ENCODE results near the gene CHST3. TPM values are rescaled to one million over a fixed set of nuclear protein-coding genes. Genes with fewer than 3 reads are reported as not detected.
A peak's percentile ranks its signal among the peaks of the same experiment; 100 is the strongest.

The CHST3 gene
- total RNA-seq, 4 donors from 2014 or later = 41.2 to 56.4 (median 47.4) TPM

DNA sequence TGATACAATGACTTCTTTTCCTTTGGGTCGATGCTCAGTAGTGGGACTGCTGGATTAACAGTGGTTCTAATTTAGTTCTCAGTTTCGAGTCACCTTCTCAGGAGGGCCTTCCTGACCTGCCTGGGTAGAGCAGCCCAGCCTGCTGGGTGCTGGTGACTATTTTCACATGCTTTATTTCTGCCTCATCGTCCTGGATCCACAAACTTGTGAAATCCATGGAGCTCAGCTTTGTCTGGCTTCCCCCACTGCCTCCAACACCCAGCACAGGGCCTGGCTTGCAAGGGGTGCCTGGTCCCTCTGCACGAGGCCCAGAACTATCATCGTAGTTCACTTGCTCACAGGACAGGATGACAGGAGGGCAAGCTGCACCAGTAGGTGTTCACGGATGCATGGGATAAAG is 77.3 kb downstream of the CHST3 start:
- H3K4me3 ChIP-seq = no peak overlapping the region
- H3K36me3 ChIP-seq = no peaks in the 10 kb centered on the region
- H3K27ac ChIP-seq = no peak overlapping the region
- peaks cover 0 to 36% (median 0%) of the 10 kb centered on the region in 4 donors for H3K4me1 ChIP-seq
- no peak for TF ChIP-seq EP300 (IDR thresholded peaks at IDR 0.05)
- TF ChIP-seq POLR2A (IDR thresholded peaks at IDR 0.05) = no peak
- TF ChIP-seq, protein P1, sequence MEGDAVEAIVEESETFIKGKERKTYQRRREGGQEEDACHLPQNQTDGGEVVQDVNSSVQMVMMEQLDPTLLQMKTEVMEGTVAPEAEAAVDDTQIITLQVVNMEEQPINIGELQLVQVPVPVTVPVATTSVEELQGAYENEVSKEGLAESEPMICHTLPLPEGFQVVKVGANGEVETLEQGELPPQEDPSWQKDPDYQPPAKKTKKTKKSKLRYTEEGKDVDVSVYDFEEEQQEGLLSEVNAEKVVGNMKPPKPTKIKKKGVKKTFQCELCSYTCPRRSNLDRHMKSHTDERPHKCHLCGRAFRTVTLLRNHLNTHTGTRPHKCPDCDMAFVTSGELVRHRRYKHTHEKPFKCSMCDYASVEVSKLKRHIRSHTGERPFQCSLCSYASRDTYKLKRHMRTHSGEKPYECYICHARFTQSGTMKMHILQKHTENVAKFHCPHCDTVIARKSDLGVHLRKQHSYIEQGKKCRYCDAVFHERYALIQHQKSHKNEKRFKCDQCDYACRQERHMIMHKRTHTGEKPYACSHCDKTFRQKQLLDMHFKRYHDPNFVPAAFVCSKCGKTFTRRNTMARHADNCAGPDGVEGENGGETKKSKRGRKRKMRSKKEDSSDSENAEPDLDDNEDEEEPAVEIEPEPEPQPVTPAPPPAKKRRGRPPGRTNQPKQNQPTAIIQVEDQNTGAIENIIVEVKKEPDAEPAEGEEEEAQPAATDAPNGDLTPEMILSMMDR (IDR thresholded peaks at IDR 0.05) = no peak
- 82 to 88% methylated on average over 6 of the region's 6 CpGs for WGBS, 2 donors
- peaks cover 0 to 2% (median 0%) of the 10 kb centered on the region in 4 donors for H3K9me3 ChIP-seq
- no peak for DNase-seq (ENCODE audit: low spot score in 2 of 2)
- no peaks in the 10 kb centered on the region for H3K27me3 ChIP-seq

DNA sequence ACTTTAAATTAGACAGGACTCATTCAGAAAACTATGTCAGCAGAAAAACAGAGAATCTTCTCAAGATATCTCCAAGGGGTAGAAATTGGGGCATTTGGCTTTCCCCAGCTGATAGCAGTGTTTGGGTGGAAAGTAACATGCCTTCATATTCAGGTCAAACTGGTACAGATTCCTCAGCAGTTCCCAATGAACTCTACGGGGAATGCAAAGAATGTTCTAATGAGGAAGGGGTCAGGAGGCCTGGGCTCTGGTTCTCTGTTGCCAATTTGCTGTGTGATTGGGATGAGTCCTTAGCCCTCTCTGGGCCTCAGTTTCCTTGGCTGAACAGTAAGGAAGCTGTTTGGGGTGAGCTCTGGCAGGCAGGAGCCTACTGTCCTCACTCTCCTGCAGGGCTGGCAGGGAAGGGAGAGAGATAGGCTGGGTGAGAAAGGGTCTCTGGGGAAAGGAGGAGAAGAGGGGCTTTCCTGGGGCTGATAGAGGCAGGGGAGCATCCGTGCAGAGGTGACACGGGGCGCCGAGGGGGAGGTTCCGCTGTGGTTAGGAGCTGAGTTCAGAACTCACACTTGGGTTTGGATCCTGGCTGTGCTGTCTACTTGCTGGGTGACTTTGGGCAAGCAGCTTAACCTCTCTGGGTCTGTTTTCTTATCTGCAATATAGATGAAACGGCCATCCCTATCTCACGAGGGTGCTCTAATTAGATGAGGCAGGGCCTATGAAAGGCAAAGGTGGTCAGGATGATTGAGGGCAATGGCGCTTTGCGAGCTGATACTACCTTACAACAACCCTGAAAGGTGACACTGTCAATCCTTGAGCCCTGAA is 79.0 kb downstream of the CHST3 start:
- H3K4me3 ChIP-seq = no peak overlapping the region
- no peaks in the 10 kb centered on the region for H3K36me3 ChIP-seq
- no peak for DNase-seq (ENCODE audit: low spot score in 2 of 2)
- H3K9me3 ChIP-seq = peaks cover 0 to 2% (median 0%) of the 10 kb centered on the region in 4 donors
- H3K4me1 ChIP-seq = peaks cover 0 to 31% (median 0%) of the 10 kb centered on the region in 4 donors
- WGBS, 2 donors = 82 to 83% methylated on average over 10 of the region's 10 CpGs
- no peak for TF ChIP-seq EP300 (IDR thresholded peaks at IDR 0.05)
- TF ChIP-seq POLR2A (IDR thresholded peaks at IDR 0.05) = no peak
- TF ChIP-seq, protein P1 (IDR thresholded peaks at IDR 0.05) = no peak
- H3K27ac ChIP-seq = peak overlapping the region in 3 of 4 donors; percentile 45 to 77 (median 58)
- no peaks in the 10 kb centered on the region for H3K27me3 ChIP-seq

DNA sequence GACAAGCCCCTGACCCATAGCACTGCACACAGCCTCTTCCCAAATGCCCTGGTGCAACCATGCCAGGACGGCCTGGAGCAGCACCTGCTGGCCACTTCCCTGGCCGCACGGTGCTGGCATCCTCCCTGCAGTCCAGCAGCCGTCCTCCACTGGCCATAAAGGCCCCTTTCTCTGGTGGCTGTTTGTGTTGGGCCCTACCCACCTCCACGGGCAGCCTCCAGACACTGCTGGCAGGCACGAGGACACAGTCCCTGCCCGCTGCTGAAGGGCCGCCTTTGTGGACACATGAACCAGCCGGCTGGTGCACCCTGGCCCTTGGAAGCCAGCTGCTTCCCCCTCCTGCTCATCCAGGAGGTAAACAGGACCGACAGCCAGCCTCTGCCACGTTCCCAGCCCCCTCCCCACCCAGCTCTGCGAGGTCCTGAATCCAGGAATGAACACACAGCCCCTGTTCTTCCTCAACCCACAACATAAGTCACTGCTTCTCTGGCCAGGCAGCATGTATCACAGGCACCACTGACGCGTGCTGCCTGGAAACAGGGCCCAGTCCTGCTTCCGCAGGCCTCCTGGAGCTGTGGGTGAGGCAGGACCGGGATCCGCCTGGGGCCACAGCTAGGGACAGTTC is 80.3 kb downstream of the CHST3 start:
- H3K4me1 ChIP-seq = peaks cover 0 to 21% (median 0%) of the 10 kb centered on the region in 4 donors
- H3K27ac ChIP-seq = peak overlapping the region in 3 of 4 donors; percentile 45 to 77 (median 58)
- H3K27me3 ChIP-seq = no peaks in the 10 kb centered on the region
- peak in 1 of 2 donors; percentile 76 for TF ChIP-seq EP300 (IDR thresholded peaks at IDR 0.05)
- TF ChIP-seq POLR2A (IDR thresholded peaks at IDR 0.05) = peak in 1 of 2 donors; percentile 7
- TF ChIP-seq, protein P1 (IDR thresholded peaks at IDR 0.05) = peak in 4 of 5 experiments; percentile 50 to 79 (median 66)
- no peaks in the 10 kb centered on the region for H3K36me3 ChIP-seq
- H3K4me3 ChIP-seq = no peak overlapping the region
- H3K9me3 ChIP-seq = peaks cover 0 to 4% (median 0%) of the 10 kb centered on the region in 4 donors
- WGBS, 2 donors = 33 to 42% methylated on average over 13 to 17 of the region's 17 CpGs
- DNase-seq (ENCODE audit: low spot score in 2 of 2) = no peak

DNA sequence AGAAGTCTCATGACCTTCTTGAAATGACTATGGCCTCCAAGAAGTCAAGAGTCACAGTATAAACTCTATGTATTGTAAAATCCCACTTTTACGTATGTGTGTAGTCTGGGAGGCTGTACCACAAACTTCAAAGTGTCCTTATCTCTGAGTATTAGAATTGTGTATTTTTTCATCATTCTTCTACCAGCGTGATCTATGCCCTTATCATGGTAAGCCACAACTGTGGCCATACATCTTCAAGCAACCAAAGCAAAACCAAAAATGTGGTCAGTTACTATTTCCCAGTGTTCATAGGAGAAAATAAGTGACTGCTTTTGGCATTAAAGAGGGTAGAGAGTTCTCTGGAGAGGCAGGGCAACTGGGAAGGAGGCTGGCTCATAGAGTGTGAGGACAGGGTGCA is 81.4 kb downstream of the CHST3 start:
- H3K4me3 ChIP-seq = no peak overlapping the region
- peaks cover 0 to 6% (median 0%) of the 10 kb centered on the region in 4 donors for H3K9me3 ChIP-seq
- H3K4me1 ChIP-seq = peaks cover 0 to 21% (median 0%) of the 10 kb centered on the region in 4 donors
- peak overlapping the region in 2 of 4 donors; percentile 58 to 77 for H3K27ac ChIP-seq
- no peak for DNase-seq (ENCODE audit: low spot score in 2 of 2)
- no peaks in the 10 kb centered on the region for H3K36me3 ChIP-seq
- WGBS, 2 donors = 92 to 95% methylated on average over 2 of the region's 2 CpGs
- no peak for TF ChIP-seq EP300 (IDR thresholded peaks at IDR 0.05)
- TF ChIP-seq, protein P1 (IDR thresholded peaks at IDR 0.05) = no peak
- no peak for TF ChIP-seq POLR2A (IDR thresholded peaks at IDR 0.05)
- H3K27me3 ChIP-seq = no peaks in the 10 kb centered on the region

All from tibial nerve (tissue), 4 donors.